DOHH2 (cell line): ENCODE results near the gene CLSTN1.
A peak's percentile ranks its signal among the peaks of the same experiment; 100 is the strongest.

Experiments
- H3F3A ChIP-seq: fragments of 200-600 bp; sonication (generic), shearing (Covaris generic); 2 replicates; pipeline ENCODE4 v1.6.0; 2016; ENCODE audit warnings: antibody characterized with exemption, mild to moderate bottlenecking; ENCODE audit not compliant: control insufficient read depth, insufficient read depth
- H3K27ac ChIP-seq: fragments of 200-600 bp; sonication (generic); 2 replicates; pipeline ENCODE4 v1.5.1; 2014; ENCODE audit warnings: low read depth, mild to moderate bottlenecking, low read length, moderate library complexity
- H3K27me3 ChIP-seq: fragments of 200-600 bp; sonication (generic); 2 replicates; pipeline ENCODE4 v1.6.1; 2014; ENCODE audit warnings: mild to moderate bottlenecking, low read length, mixed read lengths; ENCODE audit not compliant: control insufficient read depth
- H3K36me3 ChIP-seq: fragments of 200-600 bp; sonication (generic); 2 replicates; pipeline ENCODE4 v1.6.1; 2014; ENCODE audit warnings: mild to moderate bottlenecking, low read length, moderate library complexity, mixed read lengths; ENCODE audit not compliant: control insufficient read depth
- H3K4me1 ChIP-seq: fragments of 200-600 bp; sonication (generic); 2 replicates; pipeline ENCODE4 v1.6.1; 2014; ENCODE audit warnings: mild to moderate bottlenecking, low read length, mixed read lengths; ENCODE audit not compliant: control insufficient read depth
- H3K4me2 ChIP-seq: fragments of 200-600 bp; sonication (generic); 2 replicates; pipeline ENCODE4 v1.6.0; 2014; ENCODE audit warnings: mild to moderate bottlenecking, low read length, moderate library complexity
- H3K4me3 ChIP-seq: fragments of 200-600 bp; sonication (generic); 2 replicates; pipeline ENCODE4 v1.5.1; 2014; ENCODE audit warnings: mild to moderate bottlenecking, low read length, mixed read lengths
- H3K79me2 ChIP-seq: fragments of 200-600 bp; sonication (generic); 2 replicates; pipeline ENCODE4 v1.6.1; 2014; ENCODE audit warnings: mild to moderate bottlenecking, low read length, mixed read lengths; ENCODE audit not compliant: control insufficient read depth
- H3K9me2 ChIP-seq: fragments of 200-600 bp; sonication (generic); replicated peaks from 2 replicates; pipeline ENCODE4 v1.6.1; 2014; ENCODE audit warnings: mild to moderate bottlenecking, low read length, mixed read lengths; ENCODE audit not compliant: control insufficient read depth
- H3K9me3 ChIP-seq: fragments of 200-600 bp; sonication (generic); 2 replicates; pipeline ENCODE4 v1.6.1; 2014; ENCODE audit warnings: antibody characterized with exemption, low read length, mixed read lengths; ENCODE audit not compliant: control insufficient read depth, insufficient read depth
- H4K20me1 ChIP-seq: fragments of 200-600 bp; sonication (generic); 2 replicates; pipeline ENCODE4 v1.6.0; 2014; ENCODE audit warnings: low read depth, mild to moderate bottlenecking, antibody characterized with exemption, low read length, moderate library complexity; ENCODE audit not compliant: control insufficient read depth, insufficient read depth
- CTCF ChIP-seq: fragments of 200-600 bp; sonication (generic); IDR thresholded peaks from one replicate; pipeline ENCODE4 v1.5.1; 2014; ENCODE audit warnings: antibody characterized with exemption, mild to moderate bottlenecking, low read depth, low read length; ENCODE audit not compliant: poor library complexity, severe bottlenecking
- EZH2phosphoT487 ChIP-seq: fragments of 200-600 bp; sonication (generic); IDR thresholded peaks from 2 replicates; pipeline ENCODE4 v1.6.1; 2017; ENCODE audit warnings: borderline replicate concordance, mild to moderate bottlenecking, antibody characterized with exemption, low read length, moderate library complexity, mixed read lengths

CLSTN1 gene

GRCh38 chr1:9861360-9861759, 37.6 kb upstream of the CLSTN1 start:
- no peak overlapping the region for H3K27ac ChIP-seq
- H3K36me3 ChIP-seq: no peaks in the 10 kb centered on the region
- no peaks in the 10 kb centered on the region for H3K9me2 ChIP-seq
- no peaks in the 10 kb centered on the region for H4K20me1 ChIP-seq
- H3K79me2 ChIP-seq: no peaks in the 10 kb centered on the region
- H3K4me1 ChIP-seq: peaks cover 83% of the 10 kb centered on the region
- H3K4me2 ChIP-seq: peak overlapping the region; percentile 20; the same call in 1 of the 2 replicates
- no peak overlapping the region for H3K4me3 ChIP-seq
- peak; percentile 25 for TF ChIP-seq CTCF
- no peak for TF ChIP-seq EZH2phosphoT487
- peaks cover 25% of the 10 kb centered on the region for H3F3A ChIP-seq
- no peaks in the 10 kb centered on the region for H3K27me3 ChIP-seq
- H3K9me3 ChIP-seq: no peaks in the 10 kb centered on the region

GRCh38 chr1:9860887-9861286, 37.1 kb upstream of the CLSTN1 start:
- Histone ChIP-seq H3K36me3 (no peaks in the 10 kb centered on the region), H3K27me3 (no peaks in the 10 kb centered on the region), H3K79me2 (no peaks in the 10 kb centered on the region), H3K9me3 (no peaks in the 10 kb centered on the region), H3K4me3 (no peak overlapping the region), H3K4me1 (peaks cover 78% of the 10 kb centered on the region), H3K9me2 (no peaks in the 10 kb centered on the region), H3K4me2 (peak overlapping the region; percentile 20; the same call in 1 of the 2 replicates), H3F3A (peaks cover 25% of the 10 kb centered on the region), H3K27ac (no peak overlapping the region), H4K20me1 (no peaks in the 10 kb centered on the region)
- no peak for TF ChIP-seq EZH2phosphoT487
- no peak for TF ChIP-seq CTCF

GRCh38 chr1:9859281-9860014, 35.7 kb upstream of the CLSTN1 start:
- no peak overlapping the region for H3K4me3 ChIP-seq
- no peaks in the 10 kb centered on the region for H3K27me3 ChIP-seq
- H3K4me1 ChIP-seq: peaks cover 77% of the 10 kb centered on the region
- H3K9me2 ChIP-seq: no peaks in the 10 kb centered on the region
- H3K36me3 ChIP-seq: peaks cover under 1% of the 10 kb centered on the region; the same call in 1 of the 2 replicates
- 0 out of 2 replicates have a peak overlapping the region, but pooled peaks have one; percentile 5 for H3K4me2 ChIP-seq
- H4K20me1 ChIP-seq: no peaks in the 10 kb centered on the region
- H3F3A ChIP-seq: peaks cover 17% of the 10 kb centered on the region
- no peak overlapping the region for H3K27ac ChIP-seq
- no peaks in the 10 kb centered on the region for H3K9me3 ChIP-seq
- TF ChIP-seq CTCF: no peak
- no peak for TF ChIP-seq EZH2phosphoT487
- no peaks in the 10 kb centered on the region for H3K79me2 ChIP-seq
